GM19468 (cell line): ENCODE data around the gene PLEKHN1.
"Not testable (repeated sequence)": the region's sequence is repeated elsewhere in the genome, so short reads cannot be mapped to it uniquely, and the experiment has no call there.

Experiments
- ATAC-seq: cut with Tn5 transposase; IDR thresholded peaks from one replicate; pipeline ENCODE4 v1.9.1; 2021; ENCODE audit warnings: mild to moderate bottlenecking, moderate library complexity, moderate number of reproducible peaks; ENCODE audit not compliant: unreplicated experiment; ENCODE audit errors: extremely low read depth

Gene PLEKHN1

GRCh38 chr1:983798-984475, 17.7 kb downstream of the PLEKHN1 start:
- no peak for ATAC-seq

- no peak for ATAC-seq
These were observed 18.2 kb downstream of the PLEKHN1 start for GRCh38 chr1:984476-984814.

DNA sequence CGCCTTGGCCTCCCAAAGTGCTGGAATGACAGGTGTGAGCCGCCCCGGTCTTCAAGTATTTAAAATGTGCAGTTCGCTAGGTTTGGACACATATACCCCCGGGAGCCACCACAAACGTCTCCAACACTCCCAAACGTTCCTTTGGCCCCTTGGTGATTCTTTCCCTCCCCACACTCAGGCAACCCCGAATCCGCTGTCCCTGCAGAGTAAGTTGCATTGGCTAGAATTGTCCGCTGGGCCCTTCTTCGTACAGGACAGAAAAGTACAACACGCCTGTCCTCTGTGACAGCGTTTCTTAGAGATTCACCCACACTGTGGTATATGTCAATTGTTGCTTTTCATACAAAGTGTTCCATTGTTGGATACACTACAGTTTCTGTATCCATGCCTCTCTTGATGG, 18.8 kb downstream of the PLEKHN1 start:
- no peak for ATAC-seq

DNA sequence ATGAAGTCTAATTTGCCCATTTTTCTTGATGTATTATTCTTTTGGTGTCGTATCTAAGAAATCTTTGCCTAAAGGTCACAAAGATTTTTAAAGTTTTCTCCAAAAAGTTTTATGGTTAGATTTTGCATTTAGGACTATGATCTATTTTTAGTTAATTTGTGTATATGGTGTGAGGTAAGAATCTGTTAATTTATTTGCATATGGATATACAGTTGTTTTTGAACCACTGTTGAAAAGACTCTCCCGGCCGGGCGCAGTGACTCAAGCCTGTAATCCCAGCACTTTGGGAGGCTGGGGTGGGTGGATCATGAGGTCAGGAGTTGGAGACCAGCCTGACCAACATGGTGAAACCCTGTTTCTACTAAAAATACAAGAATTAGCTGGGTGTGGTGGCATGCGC, 21.8 kb downstream of the PLEKHN1 start:
- not testable (repeated sequence) for ATAC-seq

DNA sequence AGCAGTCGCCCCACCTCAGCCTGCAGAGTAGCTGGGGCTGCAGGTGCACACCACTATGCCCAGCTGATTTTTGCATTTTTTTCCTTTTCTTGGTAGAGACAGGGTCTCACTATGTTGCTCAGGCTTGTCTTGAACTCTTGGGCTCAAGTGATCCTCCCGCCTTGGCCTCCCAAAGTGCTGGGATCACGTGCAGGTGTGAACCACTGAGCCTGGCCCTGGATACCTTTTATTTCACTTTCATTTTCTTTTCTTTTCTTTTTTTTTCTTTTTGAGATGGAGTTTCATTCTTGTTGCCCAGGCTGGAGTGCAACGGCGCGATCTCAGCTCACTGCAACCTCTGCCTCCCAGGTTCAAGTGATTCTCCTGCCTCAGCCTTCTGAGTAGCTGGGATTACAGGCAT, 25.0 kb downstream of the PLEKHN1 start:
- not testable (repeated sequence) for ATAC-seq

GRCh38 chr1:991895-992294, 25.6 kb downstream of the PLEKHN1 start:
- no peak for ATAC-seq

- ATAC-seq = no peak
These were observed 26.1 kb downstream of the PLEKHN1 start for GRCh38 chr1:992362-992761.

GRCh38 chr1:993379-993995, 27.2 kb downstream of the PLEKHN1 start:
- ATAC-seq = no peak

DNA sequence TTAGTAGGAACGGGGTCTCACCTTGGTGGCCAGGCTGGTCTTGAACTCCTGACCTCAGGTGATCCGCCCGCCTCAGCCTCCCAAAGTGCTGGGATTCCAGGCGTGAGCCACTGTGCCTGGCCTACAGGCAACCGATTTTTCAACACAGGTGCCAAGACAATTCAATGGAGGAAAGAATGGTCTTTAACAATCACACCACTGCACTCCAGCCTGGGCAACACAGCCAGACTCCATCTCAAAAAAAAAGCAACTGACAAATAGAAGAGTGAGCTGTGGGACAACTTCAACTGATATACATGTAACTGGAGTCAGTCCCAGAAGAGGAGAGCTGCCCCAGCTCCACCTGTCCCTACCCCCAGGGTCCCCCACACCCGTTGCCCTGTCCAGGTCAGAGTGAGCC, 28.3 kb downstream of the PLEKHN1 start:
- ATAC-seq = not testable (repeated sequence)

- no peak for ATAC-seq
These were observed 29.7 kb downstream of the PLEKHN1 start for GRCh38 chr1:995665-996633.

- ATAC-seq = no peak
These were observed 30.8 kb downstream of the PLEKHN1 start for GRCh38 chr1:996851-997712.

GRCh38 chr1:997713-997992, 31.4 kb downstream of the PLEKHN1 start:
- no peak for ATAC-seq

DNA sequence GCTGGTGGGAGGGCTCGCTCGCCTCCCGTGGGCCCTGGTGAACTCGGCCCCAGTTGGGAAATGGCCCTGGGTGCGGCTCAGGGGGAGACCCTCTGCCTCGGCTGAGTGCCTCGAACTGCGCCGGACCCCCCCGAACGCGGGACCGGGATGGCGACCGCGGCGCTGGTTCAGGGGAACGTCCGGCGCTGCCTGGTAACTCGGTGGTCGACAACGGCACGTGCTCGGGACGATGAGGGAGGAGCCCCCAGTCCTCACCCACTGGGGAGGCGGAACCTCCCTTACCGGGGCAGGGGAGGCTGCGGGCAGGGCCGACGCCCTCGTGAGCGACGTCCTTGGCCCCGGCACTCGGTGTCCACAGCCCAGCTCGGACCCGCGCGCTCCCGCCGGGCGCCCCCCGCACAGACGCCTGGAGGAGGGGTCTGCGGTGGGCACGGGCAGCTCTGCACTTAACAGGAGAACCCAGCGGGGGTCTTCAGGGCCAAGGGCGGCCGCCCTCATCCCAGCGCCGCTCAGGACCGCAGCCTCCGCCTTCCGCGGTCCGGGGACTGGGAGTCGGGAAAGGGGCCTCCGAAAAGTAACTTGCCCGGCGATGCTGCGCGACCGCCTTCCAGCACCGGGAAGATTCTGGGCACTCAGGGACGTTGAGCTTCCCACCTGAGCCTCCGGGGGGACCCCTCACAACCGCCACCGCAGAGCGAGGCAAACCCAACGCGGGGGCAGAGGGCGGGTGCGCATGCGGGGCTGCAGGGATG, 31.9 kb downstream of the PLEKHN1 start:
- ATAC-seq = no peak

- no peak for ATAC-seq
These were observed 32.4 kb downstream of the PLEKHN1 start for GRCh38 chr1:998745-998994.

DNA sequence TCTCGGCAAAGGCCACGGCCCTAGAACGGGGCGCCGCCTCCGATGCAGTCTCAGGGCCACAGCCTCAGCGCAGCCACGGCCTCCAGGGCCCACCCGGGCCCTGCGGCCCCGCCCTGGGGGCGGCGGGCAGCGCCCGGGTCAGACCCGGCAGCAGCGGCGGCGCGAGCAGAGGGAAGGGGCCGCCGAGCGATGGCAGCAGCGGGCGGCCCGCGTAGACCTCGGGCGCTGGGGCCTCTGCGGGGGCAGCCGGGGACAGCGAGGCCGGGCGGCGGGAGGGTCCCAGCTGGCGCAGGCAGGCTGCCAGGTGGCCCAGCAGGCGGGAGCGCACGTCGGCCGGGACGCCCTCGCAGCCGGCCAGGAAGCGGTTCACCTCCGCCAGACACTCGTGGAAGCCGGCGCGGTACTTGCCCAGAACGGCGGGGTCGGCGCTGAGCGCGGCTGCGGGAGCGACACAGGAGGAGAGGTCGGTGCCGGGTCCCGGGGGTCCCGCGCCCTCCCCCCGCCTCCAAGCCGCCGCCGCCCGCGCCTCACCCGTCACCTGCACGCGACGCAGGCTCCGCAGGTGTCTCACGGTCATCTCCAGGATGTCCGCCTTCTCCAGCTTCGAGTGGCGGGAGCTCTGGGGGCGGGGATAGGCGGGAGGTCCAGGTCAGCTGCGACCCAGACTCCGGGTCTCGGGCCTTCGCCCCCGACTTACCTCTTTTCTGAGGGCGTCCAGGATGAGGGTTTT, 32.9 kb downstream of the PLEKHN1 start:
- no peak for ATAC-seq

DNA sequence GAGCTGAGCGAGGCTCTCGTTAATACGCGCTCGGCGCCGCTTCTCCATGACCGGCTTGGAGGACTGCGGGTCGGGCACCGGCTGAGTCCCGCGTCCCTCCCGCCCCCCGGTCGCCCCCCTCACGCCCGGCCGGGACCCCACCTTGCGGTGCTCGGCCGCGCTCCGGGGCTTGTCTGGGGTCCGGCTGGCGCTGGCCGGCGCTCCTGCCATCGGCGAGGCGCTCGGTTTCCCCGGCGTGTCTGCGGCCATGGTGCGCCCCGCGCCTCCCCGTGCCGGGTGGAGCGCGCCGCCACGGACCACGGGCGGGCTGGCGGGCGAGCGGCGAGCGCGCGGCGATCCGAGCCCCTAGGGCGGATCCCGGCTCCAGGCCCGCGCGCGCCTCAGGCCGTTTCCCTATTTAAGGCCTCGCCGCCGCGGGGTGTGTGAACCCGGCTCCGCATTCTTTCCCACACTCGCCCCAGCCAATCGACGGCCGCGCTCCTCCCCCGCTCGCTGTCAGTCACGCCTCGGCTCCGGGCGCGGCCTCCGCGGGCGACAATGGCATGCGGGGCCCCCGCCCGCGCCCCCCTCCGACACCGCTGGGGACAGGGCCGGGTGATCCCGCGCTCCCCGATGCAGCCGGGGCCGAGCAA, 33.6 kb downstream of the PLEKHN1 start, which contains the start of gene HES4:
Gene HES4, minus strand, starts transcription at position 373 of the 632 bp plus-strand sequence. Its CDS starts 124 bp downstream, at position 249.
- ATAC-seq = no peak

GRCh38 chr1:1000357-1001056, 34.2 kb downstream of the PLEKHN1 start:
- no peak for ATAC-seq
